ENCODE data around the gene KIAA1671. TPM values are rescaled to one million over a fixed set of nuclear protein-coding genes. Genes with fewer than 3 reads are reported as not detected.

KIAA1671 gene
- total and polyA plus RNA-seq, 2 donors (not counting 1 experiment from before 2014, with no cell fraction given): 0.01 to 0.02 TPM

GRCh38 chr22:24975125-24975640 is 22.7 kb downstream of the KIAA1671 start:
- H3K9me3 Mint-ChIP-seq (ENCODE audit: insufficient read depth): no peaks in the 10 kb centered on the region
- Histone ChIP-seq H3K36me3 (replicated peaks in 1 of 2; ENCODE audit: control extremely low read depth in 1 of 2, control insufficient read depth in 1 of 2, extremely low read depth in 1 of 2, insufficient read depth in 2 of 2, low read length in 1 of 2) (no peaks in the 10 kb centered on the region), H3K79me2 (ENCODE audit: control insufficient read depth, insufficient read depth, low read length) (no peaks in the 10 kb centered on the region), H4K20me1 (ENCODE audit: control insufficient read depth, insufficient read depth, low read length, poor library complexity, severe bottlenecking) (no peaks in the 10 kb centered on the region), H3K9ac (ENCODE audit: low read length) (no peak overlapping the region), H3K9me3 (ENCODE audit: control extremely low read depth in 1 of 3, control insufficient read depth in 2 of 3, insufficient read depth in 1 of 3, low read length in 2 of 3) (no peaks in the 10 kb centered on the region), H2AFZ (ENCODE audit: insufficient read depth, low read depth, low read length, poor library complexity, severe bottlenecking) (no peak overlapping the region), H3K4me3 (ENCODE audit: control extremely low read depth in 1 of 5, extremely low read depth in 1 of 5, insufficient read depth in 1 of 5, low read depth in 2 of 5, low read length in 4 of 5) (no peak overlapping the region), H3K27me3 (replicated peaks in 1 of 4; ENCODE audit: control extremely low read depth in 1 of 4, control insufficient read depth in 3 of 4, insufficient read depth in 4 of 4, low read length in 3 of 4) (no peaks in the 10 kb centered on the region), H3K4me2 (replicated peaks; ENCODE audit: low read depth, low read length, poor library complexity, severe bottlenecking) (no peak overlapping the region), H3K27ac (ENCODE audit: low read length in 2 of 2) (no peak overlapping the region), H3K4me1 (ENCODE audit: control insufficient read depth in 2 of 2, insufficient read depth in 2 of 2, low read length in 2 of 2) (no peaks in the 10 kb centered on the region)
- ChIA-PET POLR2A (no interaction called here), CTCF (no interaction called here)
- DNase-seq (no peak), ATAC-seq (ENCODE audit: low read depth) (no peak)
- TF ChIP-seq CTCF (IDR thresholded peaks at IDR 0.05) (no peak), EZH2 (IDR thresholded peaks at IDR 0.05; ENCODE audit: borderline replicate concordance, insufficient read depth, low read depth, low read length, poor library complexity, severe bottlenecking) (no peak)
- H3K27ac Mint-ChIP-seq: no peak overlapping the region
- no peaks in the 10 kb centered on the region for H3K4me1 Mint-ChIP-seq
- intact Hi-C loops (cut with micrococcal nuclease): no loop called here
- H3K27me3 Mint-ChIP-seq: no peaks in the 10 kb centered on the region
- 77% methylated on average over 2 of the region's 5 CpGs for WGBS (ENCODE audit: insufficient coverage)
- no peak overlapping the region for H3K4me3 Mint-ChIP-seq

- no peak for TF ChIP-seq CTCF (IDR thresholded peaks at IDR 0.05)
- H3K9me3 ChIP-seq (ENCODE audit: control extremely low read depth in 1 of 3, control insufficient read depth in 2 of 3, insufficient read depth in 1 of 3, low read length in 2 of 3): no peaks in the 10 kb centered on the region
- H3K4me3 Mint-ChIP-seq: no peak overlapping the region
- H3K4me3 ChIP-seq (ENCODE audit: control extremely low read depth in 1 of 5, extremely low read depth in 1 of 5, insufficient read depth in 1 of 5, low read depth in 2 of 5, low read length in 4 of 5): no peak overlapping the region
- H4K20me1 ChIP-seq (ENCODE audit: control insufficient read depth, insufficient read depth, low read length, poor library complexity, severe bottlenecking): no peaks in the 10 kb centered on the region
- no peaks in the 10 kb centered on the region for H3K27me3 Mint-ChIP-seq
- ChIA-PET POLR2A (no interaction called here), CTCF (no interaction called here)
- intact Hi-C loops (cut with micrococcal nuclease): no loop called here
- H3K4me1 Mint-ChIP-seq: no peaks in the 10 kb centered on the region
- no peak overlapping the region for H3K9ac ChIP-seq (ENCODE audit: low read length)
- no peak overlapping the region for H2AFZ ChIP-seq (ENCODE audit: insufficient read depth, low read depth, low read length, poor library complexity, severe bottlenecking)
- no peak for ATAC-seq (ENCODE audit: low read depth)
- H3K27ac Mint-ChIP-seq: no peak overlapping the region
- WGBS (ENCODE audit: insufficient coverage): 92% methylated on average over 7 of the region's 11 CpGs
- DNase-seq: no peak
- no peaks in the 10 kb centered on the region for H3K27me3 ChIP-seq (replicated peaks in 1 of 4; ENCODE audit: control extremely low read depth in 1 of 4, control insufficient read depth in 3 of 4, insufficient read depth in 4 of 4, low read length in 3 of 4)
- no peaks in the 10 kb centered on the region for H3K36me3 ChIP-seq (replicated peaks in 1 of 2; ENCODE audit: control extremely low read depth in 1 of 2, control insufficient read depth in 1 of 2, extremely low read depth in 1 of 2, insufficient read depth in 2 of 2, low read length in 1 of 2)
- H3K4me1 ChIP-seq (ENCODE audit: control insufficient read depth in 2 of 2, insufficient read depth in 2 of 2, low read length in 2 of 2): no peaks in the 10 kb centered on the region
- H3K9me3 Mint-ChIP-seq (ENCODE audit: insufficient read depth): no peaks in the 10 kb centered on the region
- no peaks in the 10 kb centered on the region for H3K79me2 ChIP-seq (ENCODE audit: control insufficient read depth, insufficient read depth, low read length)
- no peak overlapping the region for H3K27ac ChIP-seq (ENCODE audit: low read length in 2 of 2)
- no peak overlapping the region for H3K4me2 ChIP-seq (replicated peaks; ENCODE audit: low read depth, low read length, poor library complexity, severe bottlenecking)
Observed at GRCh38 chr22:24975813-24976341, 23.4 kb downstream of the KIAA1671 start.
